ENCODE measurements around the gene AASS. TPM values are rescaled to one million over a fixed set of nuclear protein-coding genes. Genes with fewer than 3 reads are reported as not detected.
A peak's percentile ranks its signal among the peaks of the same experiment; 100 is the strongest.

AASS gene
- total RNA-seq, 2 experiments from 2014 or later, result 0.98 to 1.5 TPM

DNA sequence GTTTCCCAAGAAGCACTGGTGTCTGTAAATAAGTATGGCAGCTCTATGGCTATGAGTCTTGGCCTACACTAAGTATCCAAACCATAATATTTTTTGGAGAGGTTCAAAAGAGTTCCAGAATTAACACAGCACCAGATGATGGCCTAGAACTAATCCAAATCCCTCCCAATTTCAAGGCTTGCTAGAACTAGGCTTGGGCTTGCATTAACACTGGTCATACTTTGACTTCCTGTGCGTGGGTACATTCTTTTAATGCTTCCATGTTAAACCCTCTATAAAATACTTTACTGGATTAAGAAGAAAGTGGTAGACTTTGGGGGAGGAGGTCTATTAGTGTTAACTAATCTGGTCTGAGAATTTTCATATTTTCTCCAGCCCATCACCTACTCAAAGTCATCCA, 3.1 kb downstream of the AASS start:
- CTCF ChIA-PET, result interaction anchor here (0.6 kb wide), 1 partner anchor 11 kb away, joined by 3 read pairs; no protein-coding TSS in a partner anchor
- intact Hi-C loops (cut with DNase I, micrococcal nuclease), result no loop called here
- no peaks in the 10 kb centered on the region for H3K9me3 ChIP-seq (ENCODE audit: control insufficient read depth in 1 of 2, insufficient read depth in 1 of 2, low read length in 2 of 2)
- Mint-ChIP-seq H3K4me3 (no peak overlapping the region), H3K36me3 (ENCODE audit: low read depth) (peaks cover 3% of the 10 kb centered on the region), H3K4me1 (ENCODE audit: low read depth) (peaks cover 39% of the 10 kb centered on the region), H3K27ac (no peak overlapping the region), H3K27me3 (peaks cover 34% of the 10 kb centered on the region), H3K9me3 (no peaks in the 10 kb centered on the region)
- POLR2A ChIA-PET, result no interaction called here
- no peak for DNase-seq
- no peak for ATAC-seq (ENCODE audit: poor library complexity)
- H3K4me1 ChIP-seq (ENCODE audit: insufficient read depth, low read length), result peaks cover 14% of the 10 kb centered on the region
- H3K27me3 ChIP-seq (ENCODE audit: control insufficient read depth in 1 of 2, insufficient read depth in 2 of 2, low read length in 2 of 2), result peaks cover 7 to 10% of the 10 kb centered on the region in 2 experiments
- H3K4me3 ChIP-seq (ENCODE audit: low read length), result no peak overlapping the region
- no peaks in the 10 kb centered on the region for H3K36me3 ChIP-seq (ENCODE audit: insufficient read depth, low read length)
- TF ChIP-seq, protein P1, sequence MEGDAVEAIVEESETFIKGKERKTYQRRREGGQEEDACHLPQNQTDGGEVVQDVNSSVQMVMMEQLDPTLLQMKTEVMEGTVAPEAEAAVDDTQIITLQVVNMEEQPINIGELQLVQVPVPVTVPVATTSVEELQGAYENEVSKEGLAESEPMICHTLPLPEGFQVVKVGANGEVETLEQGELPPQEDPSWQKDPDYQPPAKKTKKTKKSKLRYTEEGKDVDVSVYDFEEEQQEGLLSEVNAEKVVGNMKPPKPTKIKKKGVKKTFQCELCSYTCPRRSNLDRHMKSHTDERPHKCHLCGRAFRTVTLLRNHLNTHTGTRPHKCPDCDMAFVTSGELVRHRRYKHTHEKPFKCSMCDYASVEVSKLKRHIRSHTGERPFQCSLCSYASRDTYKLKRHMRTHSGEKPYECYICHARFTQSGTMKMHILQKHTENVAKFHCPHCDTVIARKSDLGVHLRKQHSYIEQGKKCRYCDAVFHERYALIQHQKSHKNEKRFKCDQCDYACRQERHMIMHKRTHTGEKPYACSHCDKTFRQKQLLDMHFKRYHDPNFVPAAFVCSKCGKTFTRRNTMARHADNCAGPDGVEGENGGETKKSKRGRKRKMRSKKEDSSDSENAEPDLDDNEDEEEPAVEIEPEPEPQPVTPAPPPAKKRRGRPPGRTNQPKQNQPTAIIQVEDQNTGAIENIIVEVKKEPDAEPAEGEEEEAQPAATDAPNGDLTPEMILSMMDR (IDR thresholded peaks at IDR 0.05), result no peak
- H3K27ac ChIP-seq (ENCODE audit: low read depth in 1 of 2, low read length in 2 of 2), result no peak overlapping the region

DNA sequence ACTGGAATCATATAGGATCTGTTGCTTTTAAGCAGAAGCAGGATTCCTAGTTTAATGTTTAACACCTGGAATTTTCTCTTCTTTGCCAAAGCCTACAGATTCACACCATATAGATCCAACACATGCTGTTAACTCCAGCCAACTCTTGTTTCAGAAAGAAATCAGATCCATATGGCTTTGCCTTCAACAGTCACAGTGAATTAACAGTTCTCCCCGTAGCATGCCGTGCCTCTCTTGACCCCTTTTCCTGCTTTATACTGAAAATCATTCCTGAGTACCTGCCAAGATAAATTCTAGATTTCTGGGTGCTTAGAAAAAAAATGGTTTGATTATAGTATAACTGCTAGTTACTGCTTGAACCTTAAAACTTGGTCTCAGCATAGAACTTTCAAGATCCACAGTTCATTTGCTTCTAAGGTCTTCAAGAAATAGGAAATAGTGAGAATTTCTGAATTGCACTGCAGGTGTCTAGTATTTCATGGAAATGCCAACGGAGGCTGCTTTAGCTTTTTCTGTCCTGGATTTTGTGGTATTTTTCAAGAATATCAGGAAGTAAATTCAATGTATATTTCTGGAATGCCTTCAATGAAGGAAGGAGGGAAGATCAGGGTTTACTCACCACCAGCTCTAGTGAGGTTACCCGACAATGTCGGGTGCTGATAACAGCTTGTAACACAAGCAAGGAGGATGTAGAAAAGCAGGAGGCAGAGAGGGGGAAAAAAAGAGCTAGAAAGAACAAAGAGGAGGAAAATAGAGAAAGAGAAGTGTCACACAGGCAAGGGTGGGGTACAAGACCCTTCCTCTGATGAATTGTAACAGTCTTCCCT, 6.6 kb downstream of the AASS start:
- H3K4me1 Mint-ChIP-seq (ENCODE audit: low read depth), result peaks cover 20% of the 10 kb centered on the region
- H3K27ac ChIP-seq (ENCODE audit: low read depth in 1 of 2, low read length in 2 of 2), result no peak overlapping the region
- no peaks in the 10 kb centered on the region for H3K36me3 Mint-ChIP-seq (ENCODE audit: low read depth)
- H3K9me3 Mint-ChIP-seq, result peaks cover 2% of the 10 kb centered on the region
- ChIA-PET POLR2A (no interaction called here), CTCF (no interaction called here)
- TF ChIP-seq, protein P1 (IDR thresholded peaks at IDR 0.05), result no peak
- intact Hi-C loops (cut with DNase I, micrococcal nuclease), result no loop called here
- peak overlapping the region; percentile 57 for H3K4me3 Mint-ChIP-seq
- H3K36me3 ChIP-seq (ENCODE audit: insufficient read depth, low read length), result no peaks in the 10 kb centered on the region
- no peaks in the 10 kb centered on the region for H3K27me3 ChIP-seq (ENCODE audit: control insufficient read depth in 1 of 2, insufficient read depth in 2 of 2, low read length in 2 of 2)
- peaks cover 0 to 3% of the 10 kb centered on the region in 2 experiments for H3K9me3 ChIP-seq (ENCODE audit: control insufficient read depth in 1 of 2, insufficient read depth in 1 of 2, low read length in 2 of 2)
- H3K27ac Mint-ChIP-seq, result no peak overlapping the region
- peaks cover 10% of the 10 kb centered on the region for H3K27me3 Mint-ChIP-seq
- H3K4me1 ChIP-seq (ENCODE audit: insufficient read depth, low read length), result no peaks in the 10 kb centered on the region
- ATAC-seq (ENCODE audit: poor library complexity) (no peak), DNase-seq (no peak)
- no peak overlapping the region for H3K4me3 ChIP-seq (ENCODE audit: low read length)

DNA sequence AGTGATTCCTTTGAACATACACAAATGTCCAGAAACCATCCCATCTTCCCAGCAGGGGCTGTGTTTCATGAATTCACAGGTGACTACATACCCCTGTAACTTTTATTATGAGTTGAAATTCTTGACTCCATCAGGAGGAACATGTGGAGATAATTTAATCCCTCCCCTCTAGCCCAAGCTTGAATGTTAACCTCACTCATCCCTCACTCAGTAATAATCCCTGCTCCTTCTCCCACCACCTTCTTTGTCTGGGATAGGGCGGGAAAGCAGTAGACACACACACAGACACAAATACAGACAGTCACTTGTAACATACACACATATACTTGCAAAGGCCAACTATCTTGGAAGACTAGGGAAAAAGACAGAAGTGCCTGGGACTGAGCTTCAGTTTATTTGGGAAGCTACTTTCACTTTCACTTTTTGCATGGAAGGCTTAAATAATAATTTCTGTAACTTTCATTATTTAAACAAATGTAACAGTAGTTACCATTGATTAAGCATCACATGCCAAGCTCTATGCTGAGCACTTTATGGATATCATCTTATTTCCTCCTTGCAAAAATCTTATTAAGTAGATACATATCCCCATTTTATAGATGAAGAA, 7.3 kb downstream of the AASS start:
- Mint-ChIP-seq H3K4me3 (no peak overlapping the region), H3K27me3 (peaks cover 8% of the 10 kb centered on the region), H3K27ac (no peak overlapping the region), H3K4me1 (ENCODE audit: low read depth) (peaks cover 20% of the 10 kb centered on the region), H3K9me3 (peaks cover 2% of the 10 kb centered on the region), H3K36me3 (ENCODE audit: low read depth) (no peaks in the 10 kb centered on the region)
- H3K27ac ChIP-seq (ENCODE audit: low read depth in 1 of 2, low read length in 2 of 2), result no peak overlapping the region
- no peaks in the 10 kb centered on the region for H3K4me1 ChIP-seq (ENCODE audit: insufficient read depth, low read length)
- DNase-seq, result no peak
- no peaks in the 10 kb centered on the region for H3K27me3 ChIP-seq (ENCODE audit: control insufficient read depth in 1 of 2, insufficient read depth in 2 of 2, low read length in 2 of 2)
- TF ChIP-seq, protein P1 (IDR thresholded peaks at IDR 0.05), result no peak
- intact Hi-C loops (cut with DNase I, micrococcal nuclease), result no loop called here
- POLR2A ChIA-PET, result no interaction called here
- H3K4me3 ChIP-seq (ENCODE audit: low read length), result no peak overlapping the region
- CTCF ChIA-PET, result no interaction called here
- H3K9me3 ChIP-seq (ENCODE audit: control insufficient read depth in 1 of 2, insufficient read depth in 1 of 2, low read length in 2 of 2), result peaks cover 0 to 3% of the 10 kb centered on the region in 2 experiments
- no peak for ATAC-seq (ENCODE audit: poor library complexity)
- H3K36me3 ChIP-seq (ENCODE audit: insufficient read depth, low read length), result no peaks in the 10 kb centered on the region
